Stimulated activated CD4-positive, alpha-beta T cell treated with anti-CD3 and anti-CD28 coated beads, Interleukin-15, amount 100 ng/mL, for 24 hours (primary cell): ENCODE results near the gene SP5.
"Not testable (repeated sequence)": the region's sequence is repeated elsewhere in the genome, so short reads cannot be mapped to it uniquely, and the experiment has no call there.

ENCODE experiments used
- DNase-seq: peaks from one replicate; pipeline ENCODE4 v3.0.0-alpha.2; 2020

The SP5 gene

DNA sequence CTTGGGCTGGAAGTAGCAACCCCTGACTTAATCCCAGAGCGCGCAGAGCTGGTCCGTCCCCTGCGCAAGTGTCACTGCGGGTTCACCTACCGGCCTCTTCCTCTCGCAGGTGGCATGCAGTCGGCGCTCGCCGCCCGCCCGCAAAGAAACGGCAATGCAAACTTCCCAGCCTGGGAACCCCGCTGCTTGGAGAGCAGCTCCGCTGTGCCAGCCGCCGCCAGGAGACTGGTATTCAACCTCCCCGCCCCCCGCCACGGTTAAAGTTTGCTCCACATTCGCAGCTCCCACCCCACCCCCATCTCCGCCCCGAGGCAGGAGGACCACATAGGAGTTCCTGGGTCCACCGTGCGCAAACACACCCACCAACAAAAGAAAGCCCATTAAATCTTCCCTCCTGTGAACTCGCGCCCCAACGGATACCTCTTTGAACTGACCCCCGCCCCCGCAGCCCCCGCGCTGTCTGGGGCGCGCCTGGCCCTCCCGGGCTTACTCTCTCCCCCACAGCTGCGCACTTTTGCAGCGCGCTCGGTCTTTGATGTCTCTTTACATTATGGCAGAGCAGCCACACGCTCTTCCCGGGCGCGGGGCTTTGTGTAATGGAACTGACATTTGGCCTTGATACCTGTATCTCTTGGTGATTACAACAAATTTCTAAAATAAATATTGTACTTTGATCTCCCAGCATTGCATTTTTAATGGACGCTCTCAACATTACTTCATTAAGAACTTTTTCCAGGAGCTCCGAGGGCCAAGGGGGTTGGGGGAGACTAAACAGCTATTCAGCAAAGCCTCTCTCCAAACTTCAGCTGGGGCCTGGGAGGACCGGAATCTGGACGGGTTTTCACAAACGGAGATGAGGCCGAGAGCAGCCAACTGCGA lies 3.1 kb upstream of the SP5 start:
- peak; percentile 23 for DNase-seq

DNA sequence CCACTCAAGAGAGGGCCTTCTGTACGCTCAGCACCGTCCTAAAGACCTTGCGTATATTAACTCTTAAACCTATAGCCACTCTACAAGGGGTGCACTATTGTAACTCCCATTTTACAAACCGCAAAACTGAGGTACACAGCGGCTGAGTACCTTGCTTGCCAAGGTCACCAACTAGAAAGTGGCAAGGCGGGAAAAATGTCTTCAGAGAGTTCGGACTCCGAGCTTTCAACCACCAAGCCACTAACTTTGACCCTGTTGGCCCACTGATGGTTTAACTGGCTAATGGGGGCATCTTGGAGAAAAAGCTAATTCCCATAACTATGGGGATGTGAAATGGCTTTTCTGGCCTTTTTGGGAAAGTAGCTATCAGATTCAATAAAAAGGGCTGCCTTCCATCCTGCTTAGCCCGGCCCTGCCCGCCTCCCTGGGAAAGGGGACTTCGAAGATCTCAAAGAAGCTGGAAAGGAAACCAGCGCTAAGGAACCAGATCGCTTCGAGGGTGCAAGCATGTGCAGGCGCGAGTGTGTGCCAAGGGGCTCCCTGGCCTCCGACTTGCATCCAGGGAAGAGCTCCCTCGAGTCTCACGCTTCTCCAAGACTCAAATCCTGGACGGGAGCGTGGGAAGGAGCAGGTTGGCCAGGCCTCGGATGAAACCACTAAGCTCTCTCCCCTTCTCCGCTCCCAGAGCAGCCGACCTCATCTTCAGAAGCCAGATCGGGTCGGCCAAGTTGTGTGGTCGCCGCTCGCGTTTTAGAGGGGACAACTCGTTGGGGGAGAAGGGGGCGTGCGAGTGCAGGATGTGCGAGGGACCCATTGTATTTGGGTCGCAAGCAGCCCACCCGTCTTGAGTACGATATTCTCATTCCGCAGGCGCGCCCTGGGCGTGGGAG lies 2.2 kb upstream of the SP5 start:
- no peak for DNase-seq

DNA sequence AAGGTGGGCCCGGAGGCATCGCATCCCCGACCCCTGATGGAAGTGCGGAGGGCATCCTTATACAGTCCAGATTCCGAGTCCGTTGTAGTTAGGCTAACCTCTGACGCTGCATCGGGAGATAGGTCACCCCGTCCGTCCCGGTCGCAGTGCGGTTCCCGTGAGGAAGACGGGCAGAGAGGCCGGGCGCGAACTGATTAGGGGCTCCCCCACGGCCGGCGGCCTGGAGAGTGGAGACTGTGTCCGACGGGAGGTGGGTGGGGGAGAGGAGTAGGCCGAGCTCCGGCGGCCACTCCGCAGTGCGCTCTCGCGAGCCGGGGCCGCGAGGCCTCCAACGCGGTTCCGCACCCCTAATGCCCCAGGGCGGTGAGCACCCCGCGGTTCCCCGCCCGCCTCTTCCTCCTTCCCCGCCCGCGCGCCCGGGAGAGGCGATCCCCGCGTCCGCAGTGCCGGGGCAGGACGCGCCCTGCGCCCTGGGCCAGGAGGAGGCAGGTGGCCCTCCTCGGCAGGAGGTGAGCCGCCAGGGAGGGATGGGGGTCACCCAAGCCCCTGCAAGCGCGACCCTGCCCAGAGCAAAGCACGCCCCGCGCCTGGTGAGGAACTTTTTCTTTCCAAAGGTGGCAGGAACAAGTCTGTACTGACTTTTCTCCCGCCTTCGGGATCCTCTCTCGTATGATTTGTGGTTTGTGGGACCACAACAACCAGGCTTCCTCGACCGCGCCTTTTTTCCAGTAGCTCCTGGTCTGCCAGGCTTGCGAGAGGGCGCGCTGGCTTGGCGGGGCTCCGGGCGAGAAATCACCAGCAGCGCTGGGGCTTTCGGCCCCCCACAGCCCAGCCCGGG lies 1.4 kb upstream of the SP5 start:
- DNase-seq: peak; percentile 27

DNA sequence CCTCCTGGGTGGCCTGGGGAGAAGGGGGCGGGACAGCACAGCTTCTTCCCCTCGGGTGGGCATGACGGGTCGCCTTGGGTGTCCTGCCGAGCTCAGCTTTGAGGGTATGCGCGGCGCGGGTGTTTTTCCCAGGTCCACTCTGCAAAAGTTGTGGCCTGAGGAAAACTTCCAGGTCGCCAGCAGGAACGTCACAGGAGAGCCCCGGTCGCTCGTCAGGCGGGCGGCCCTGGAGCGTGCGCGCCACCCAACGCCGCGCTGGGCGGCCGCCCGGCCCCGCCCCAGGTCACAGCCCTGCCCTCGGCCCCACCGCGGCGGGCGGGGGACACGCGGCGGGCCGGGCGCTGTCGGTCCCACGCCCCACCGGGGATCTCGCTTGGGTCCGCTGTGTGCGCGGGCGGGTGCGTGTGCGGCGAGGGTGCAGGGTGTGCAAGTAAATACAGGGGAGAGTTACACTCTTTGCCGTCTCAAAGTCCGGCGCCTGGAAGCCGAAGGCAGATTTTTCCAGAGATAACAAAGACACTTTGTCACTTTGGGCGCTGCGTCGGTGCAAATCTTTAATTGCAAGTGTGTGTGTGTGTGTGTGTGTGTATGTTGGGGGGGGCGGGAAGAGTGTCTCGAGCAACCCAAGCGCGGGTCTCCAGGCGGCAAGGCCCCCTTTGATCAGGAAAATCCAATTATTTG lies 616 bp upstream of the SP5 start:
- peak; percentile 33 for DNase-seq

DNA sequence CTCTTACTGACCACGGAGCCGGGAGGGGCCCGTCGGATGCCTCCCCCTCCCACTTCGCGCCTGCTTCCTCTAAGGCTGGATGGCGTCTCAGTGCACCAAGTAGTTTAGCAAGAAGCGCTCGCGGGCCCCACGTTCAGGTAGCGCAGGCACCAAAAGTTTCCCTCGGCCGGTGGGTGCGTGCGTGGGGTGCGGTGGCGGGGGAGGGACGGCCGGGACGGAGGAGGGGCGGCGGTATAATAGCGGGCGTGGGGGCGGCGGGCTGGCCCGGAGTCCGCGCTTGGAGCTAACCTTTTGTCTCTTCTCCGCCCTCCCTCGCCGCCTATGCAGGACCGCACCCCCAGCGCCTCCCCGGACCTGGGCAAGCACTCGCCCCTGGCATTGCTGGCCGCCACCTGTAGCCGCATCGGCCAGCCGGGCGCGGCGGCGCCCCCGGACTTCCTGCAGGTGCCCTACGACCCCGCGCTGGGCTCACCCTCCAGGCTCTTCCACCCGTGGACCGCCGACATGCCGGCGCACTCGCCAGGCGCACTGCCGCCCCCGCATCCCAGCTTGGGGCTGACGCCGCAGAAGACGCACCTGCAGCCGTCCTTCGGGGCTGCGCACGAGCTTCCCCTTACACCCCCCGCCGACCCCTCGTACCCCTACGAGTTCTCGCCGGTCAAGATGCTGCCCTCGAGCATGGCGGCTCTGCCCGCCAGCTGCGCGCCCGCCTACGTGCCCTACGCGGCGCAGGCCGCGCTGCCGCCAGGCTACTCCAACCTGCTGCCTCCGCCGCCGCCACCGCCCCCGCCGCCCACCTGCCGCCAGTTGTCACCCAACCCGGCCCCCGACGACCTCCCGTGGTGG lies 1.0 kb downstream of the SP5 start:
- peak; percentile 26 for DNase-seq

DNA sequence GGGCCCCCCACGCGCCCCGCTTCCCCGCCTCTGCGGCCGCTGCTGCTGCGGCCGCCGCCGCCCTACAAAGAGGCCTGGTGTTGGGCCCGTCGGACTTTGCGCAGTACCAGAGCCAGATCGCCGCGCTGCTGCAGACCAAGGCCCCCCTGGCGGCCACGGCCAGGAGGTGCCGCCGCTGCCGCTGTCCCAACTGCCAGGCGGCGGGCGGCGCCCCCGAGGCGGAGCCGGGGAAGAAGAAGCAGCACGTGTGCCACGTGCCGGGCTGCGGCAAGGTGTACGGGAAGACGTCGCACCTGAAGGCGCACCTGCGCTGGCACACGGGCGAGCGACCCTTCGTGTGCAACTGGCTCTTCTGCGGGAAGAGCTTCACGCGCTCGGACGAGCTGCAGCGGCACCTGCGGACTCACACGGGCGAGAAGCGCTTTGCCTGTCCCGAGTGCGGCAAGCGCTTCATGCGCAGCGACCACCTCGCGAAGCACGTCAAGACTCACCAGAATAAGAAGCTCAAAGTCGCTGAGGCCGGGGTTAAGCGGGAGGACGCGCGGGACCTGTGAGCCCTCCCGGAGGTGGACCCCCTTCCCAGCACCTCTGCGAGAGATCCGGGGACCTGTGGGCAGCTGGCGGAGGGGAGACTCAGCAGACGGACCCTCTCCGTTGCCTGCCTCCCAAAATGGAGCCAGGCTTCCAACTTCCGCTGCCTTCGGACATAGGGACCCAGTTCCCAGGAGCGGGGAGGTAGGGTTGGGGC lies 1.9 kb downstream of the SP5 start:
- DNase-seq: peak; percentile 67

DNA sequence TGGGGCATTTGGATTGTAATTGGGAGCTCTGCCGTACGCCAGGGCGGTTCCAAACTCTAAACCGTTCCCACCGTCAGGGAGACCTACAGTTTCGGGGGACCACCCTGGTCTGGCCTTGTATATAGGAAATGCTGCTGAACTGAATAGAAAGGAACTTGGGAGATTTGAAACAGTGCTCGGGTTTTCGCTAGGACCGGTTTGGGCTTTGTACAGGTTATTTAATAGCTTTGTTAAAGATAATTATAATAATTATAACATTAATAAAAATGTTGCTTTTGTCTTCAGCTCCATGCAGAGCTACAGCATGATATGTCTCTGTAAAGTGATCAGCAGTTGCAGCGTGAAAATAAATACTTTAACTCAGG lies 2.4 kb downstream of the SP5 start:
- DNase-seq: no peak

DNA sequence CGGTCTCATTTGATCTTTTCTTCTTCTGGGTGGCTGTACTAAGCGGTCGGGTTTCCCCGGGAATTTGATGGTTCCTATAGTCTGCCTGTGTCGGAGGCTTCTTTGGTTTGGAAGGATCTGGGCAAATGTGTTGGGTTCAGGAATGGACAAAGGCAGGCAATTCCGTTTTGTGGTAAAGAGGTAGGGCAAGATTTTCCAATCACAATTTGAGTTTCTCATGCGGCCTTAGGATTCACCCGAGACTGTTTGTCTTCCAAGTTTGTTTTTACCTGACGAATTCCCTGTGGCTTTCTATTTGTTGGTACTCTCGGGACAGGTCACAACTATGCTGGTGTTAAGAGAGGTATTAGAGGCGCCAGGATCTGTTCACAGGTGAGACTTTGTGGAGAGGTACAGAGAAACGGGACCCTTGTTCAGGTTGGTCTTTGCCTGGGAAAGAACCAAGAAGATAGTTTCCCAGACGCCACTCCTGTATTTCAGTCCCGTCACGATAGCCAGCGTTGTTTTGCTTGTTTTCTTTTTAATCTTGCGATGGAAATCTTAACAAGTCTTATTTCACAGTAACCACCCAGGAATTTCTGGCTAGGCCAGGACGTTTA lies 3.0 kb downstream of the SP5 start:
- DNase-seq: no peak

DNA sequence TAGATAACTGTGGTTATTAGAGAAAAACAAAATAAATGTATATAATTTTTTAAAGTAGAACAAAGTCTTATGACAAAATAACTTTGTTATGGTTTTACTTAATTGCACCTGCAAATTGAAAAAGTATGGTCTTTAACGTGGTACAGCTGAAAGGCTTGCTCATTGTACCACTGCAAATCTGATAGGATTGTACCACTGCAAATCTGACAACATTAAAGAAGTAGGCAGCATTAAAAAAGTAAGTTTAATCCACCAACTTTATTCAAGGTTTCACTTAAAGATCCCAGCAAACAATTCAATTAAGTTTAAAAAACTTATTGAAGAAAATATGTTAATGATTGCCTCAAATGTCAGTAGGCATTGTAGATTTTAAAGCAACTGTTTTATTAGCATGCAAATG lies 4.7 kb downstream of the SP5 start:
- no peak for DNase-seq

DNA sequence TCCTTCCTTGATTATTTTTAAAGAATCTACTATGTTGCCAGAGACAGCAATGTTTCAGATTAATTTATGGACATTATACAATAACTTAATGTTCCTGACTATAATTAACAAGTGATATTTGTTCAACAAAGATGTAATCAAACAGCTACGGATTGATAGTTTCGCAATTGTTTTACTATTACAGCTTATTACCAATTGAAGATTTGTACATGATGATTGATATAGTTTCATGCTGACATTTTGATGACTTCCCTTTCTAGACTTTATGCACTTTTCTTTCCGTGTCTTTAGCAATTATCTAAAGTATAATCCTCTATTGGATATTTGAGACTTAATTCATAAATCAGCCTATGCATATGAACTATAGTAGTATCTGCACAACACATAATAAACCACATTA lies 6.5 kb downstream of the SP5 start:
- no peak for DNase-seq

DNA sequence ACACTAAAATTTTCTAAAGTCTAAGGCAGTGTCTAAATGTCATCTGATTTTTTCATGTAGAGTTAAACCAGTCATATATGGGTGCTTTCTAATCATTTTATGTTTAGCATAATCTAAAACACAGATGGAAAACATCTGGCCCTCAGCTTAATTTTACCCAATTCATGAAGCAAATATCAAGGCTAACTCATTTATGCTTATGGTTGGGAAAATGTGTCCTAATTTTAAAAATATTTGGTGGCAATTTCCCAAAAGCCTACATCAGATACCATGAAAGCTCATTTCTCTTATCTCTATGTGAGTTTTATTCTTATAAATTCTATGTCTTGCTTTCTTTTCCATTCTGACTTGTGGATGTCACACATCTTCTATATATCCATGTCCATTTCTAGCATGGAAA lies 7.2 kb downstream of the SP5 start:
- no peak for DNase-seq

DNA sequence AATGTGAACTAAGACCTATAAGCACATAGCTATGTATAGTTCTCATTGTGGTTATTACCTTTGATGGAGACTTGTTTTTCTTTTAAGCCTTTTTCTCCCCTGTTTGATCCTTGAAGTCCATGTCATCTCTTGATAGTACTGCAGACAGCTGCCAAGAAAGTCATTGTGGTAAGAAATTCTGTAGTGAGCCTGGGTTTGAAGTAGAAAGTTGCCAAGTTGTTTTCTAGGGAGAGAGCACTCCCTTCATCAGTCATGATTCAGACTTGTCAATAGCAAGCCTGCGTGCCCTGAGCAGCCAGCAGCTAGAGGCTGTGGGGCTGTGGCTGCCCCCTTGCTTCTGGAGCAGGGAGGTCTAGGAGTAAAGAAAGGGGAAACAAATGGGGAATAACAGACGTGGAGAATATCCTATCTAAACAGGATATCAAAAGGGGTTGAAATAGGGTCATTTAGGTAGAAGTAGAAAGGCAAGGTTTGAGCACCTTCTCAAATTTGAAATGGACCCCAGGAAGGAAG lies 8.4 kb downstream of the SP5 start:
- no peak for DNase-seq

DNA sequence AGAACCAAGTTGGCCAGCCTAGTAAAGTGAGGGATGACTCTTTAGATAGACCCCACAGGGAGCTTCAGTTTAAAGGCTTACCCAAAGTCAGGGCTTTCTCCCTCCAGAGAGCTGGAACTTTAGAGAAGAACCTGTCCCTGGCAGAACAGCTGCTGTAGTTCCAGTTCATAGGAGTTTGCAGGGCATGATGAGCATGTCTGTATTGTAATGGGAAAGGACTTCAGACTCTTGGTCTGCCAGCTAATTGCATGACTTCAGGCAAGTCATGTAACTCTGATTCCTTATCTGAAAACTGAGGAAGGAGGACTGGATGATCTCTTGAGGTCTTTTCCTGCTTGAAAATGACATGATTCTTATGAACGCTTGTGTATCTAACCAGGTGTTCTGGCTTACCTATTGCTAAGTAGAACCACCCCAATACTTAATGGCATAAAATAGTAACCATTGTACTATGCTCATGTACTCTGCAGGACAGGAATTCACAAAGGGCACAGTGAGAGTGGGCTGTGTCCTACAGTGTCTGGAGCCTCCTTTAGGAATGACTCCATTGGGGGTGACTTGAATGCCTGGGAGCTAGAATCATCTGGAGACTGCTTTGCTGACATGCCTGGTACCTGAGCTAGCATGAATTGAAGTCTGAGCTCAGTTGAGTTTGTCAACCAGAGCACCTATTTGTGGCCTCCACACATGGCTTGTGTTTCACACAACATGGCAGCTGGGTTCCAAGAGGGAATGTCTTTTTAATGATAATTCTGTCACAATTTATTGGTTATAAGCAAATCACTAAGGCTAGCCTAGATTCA lies 18.9 kb downstream of the SP5 start:
- DNase-seq: no peak

DNA sequence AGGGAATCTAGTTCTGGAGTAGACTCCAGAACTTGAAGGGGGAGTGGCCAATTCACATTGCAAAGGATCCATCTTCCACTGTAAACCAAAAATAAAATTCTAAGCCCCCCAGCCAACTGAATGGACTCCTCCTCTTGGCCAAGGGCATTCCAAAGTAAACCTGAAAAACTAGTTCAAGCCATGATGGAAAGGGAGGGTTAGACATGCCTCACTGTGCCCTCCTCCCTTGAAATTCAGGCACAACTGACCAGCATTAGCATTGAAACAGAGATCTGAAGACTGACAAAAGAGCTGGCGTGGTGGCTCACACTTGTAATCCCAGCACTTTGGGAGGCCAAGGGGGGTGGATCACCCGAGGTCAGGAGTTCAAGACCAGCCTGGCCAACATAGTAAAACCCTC lies 19.5 kb downstream of the SP5 start:
- not testable (repeated sequence) for DNase-seq

DNA sequence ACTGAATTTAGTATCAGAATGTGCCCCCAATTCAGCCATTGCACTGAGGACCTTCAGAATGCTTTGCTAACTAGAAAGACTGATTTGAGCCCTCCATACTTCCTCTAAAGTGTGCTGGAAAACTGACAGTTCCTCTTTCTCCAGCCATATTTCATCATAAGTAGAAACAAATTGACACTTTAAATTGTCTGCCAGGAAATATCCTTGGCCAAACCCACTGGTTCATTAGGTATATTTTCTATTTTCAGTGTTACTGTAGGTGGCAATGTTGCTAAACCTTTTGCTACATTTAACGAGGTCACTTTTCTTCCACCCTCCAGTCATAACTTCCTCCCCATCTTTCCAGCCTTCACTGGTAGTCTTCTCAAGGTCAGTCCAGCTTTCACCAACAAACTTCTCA lies 21.5 kb downstream of the SP5 start:
- DNase-seq: no peak

DNA sequence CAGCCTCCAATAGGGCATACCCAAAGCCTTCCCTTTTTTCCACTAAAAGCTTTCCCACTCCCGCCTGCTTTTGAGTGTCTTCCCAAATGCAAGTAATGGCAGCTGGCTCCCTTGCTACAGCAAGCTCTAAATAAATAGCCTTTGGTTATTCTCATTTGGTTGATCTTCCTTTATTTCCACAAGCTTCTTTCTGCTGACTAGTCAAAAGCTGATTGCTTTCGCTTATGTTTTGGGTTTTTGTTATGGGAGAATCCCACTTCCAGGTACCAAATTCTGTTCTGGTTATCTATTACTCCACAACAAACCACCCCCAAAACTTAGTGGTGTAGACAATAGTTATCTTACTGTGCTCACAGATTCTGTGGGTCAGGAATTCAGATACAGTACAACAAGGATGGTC lies 22.3 kb downstream of the SP5 start:
- no peak for DNase-seq

DNA sequence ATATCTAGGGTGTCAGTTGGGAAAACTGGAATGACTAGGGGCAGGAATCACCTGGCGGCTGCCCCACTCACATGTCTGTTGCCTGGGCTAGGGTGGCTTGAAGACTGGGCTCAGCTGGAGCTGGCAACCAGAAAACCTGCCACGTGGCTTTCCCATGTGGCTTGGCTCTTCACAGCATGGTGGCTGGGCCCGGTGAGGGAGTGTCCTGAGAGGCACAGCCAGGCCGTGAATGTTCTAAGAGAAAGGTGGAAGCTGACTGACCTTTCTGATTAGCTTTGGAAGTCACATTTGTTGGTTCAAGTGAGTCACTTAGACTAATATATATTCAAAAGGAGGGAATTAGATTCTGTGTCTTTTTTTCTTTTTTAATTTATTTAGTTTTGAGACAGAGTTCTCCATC lies 22.7 kb downstream of the SP5 start:
- DNase-seq: no peak

DNA sequence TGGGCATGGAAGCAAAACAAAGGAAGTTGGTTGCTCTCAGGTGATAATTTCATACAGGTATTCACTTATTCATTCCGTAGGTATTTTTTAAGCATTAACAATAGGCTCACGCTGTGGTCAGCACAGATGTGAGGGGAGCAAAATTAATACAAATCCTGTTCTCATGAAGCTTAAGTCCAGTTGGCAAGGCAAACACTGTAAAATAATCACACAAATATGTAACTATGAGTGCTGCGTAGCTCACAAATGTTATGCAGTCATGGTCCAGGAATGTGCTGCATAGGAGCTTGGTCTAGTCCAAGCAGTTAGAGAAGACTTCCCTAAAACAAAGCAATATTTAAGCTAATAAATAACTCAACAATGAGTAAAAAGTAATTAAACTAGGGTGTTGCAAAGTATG lies 23.9 kb downstream of the SP5 start:
- DNase-seq: no peak

DNA sequence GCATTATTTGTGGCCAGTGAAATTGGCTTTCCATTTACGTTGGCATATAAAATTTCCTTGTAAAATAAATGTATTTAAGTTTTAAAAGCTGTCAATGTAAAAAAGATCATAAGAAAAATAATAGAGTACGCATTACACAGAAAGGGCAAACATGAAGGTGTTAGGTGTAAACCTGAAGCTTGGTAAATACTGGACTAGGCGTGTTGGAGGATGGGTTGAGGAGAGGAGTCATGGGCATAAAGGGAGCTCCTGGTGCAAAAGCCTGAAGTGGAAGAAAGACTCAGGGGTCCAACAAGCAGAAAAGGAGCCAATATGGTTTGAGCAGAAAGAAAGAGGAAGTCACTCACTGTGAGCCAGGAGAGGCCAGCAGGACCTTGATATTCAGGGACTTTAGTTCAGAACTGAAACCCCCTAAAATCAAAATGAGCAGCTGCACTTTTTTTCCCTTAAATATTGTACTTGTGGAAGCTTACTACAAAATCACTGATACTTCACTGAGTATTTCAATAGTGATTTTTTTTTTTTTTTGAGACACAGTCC lies 24.4 kb downstream of the SP5 start:
- no peak for DNase-seq
